IPS-20b (cell line): ENCODE results near the gene ZDHHC19.
"Not testable (repeated sequence)": the region's sequence is repeated elsewhere in the genome, so short reads cannot be mapped to it uniquely, and the experiment has no call there.

Experiments
- H3K27ac ChIP-seq: one replicate; pipeline ENCODE4 v1.5.1; 2013; ENCODE audit warnings: low read length
- H3K27me3 ChIP-seq: 2 replicates; pipeline ENCODE4 v1.6.1; 2013; ENCODE audit warnings: mild to moderate bottlenecking, low read length, inconsistent platforms; ENCODE audit not compliant: insufficient read depth
- H3K36me3 ChIP-seq: 2 replicates; pipeline ENCODE4 v1.6.1; 2013; ENCODE audit warnings: low read depth, mild to moderate bottlenecking, inconsistent platforms, low read length, moderate library complexity; ENCODE audit not compliant: insufficient read depth
- H3K4me1 ChIP-seq: 2 replicates; pipeline ENCODE4 v1.6.1; 2013; ENCODE audit warnings: mild to moderate bottlenecking, control low read depth, inconsistent platforms, low read length, moderate library complexity; ENCODE audit not compliant: insufficient read depth
- H3K4me3 ChIP-seq: 2 replicates; pipeline ENCODE4 v1.5.1; 2013; ENCODE audit warnings: mild to moderate bottlenecking, low read length, inconsistent platforms
- H3K9ac ChIP-seq: 2 replicates; pipeline ENCODE4 v1.6.1; 2013; ENCODE audit warnings: low read depth, mild to moderate bottlenecking, inconsistent platforms, low read length, moderate library complexity
- H3K9me3 ChIP-seq: 2 replicates; pipeline ENCODE4 v1.6.1; 2013; ENCODE audit warnings: mild to moderate bottlenecking, low read depth, low read length, inconsistent platforms; ENCODE audit not compliant: insufficient read depth

ZDHHC19 gene, protein sequence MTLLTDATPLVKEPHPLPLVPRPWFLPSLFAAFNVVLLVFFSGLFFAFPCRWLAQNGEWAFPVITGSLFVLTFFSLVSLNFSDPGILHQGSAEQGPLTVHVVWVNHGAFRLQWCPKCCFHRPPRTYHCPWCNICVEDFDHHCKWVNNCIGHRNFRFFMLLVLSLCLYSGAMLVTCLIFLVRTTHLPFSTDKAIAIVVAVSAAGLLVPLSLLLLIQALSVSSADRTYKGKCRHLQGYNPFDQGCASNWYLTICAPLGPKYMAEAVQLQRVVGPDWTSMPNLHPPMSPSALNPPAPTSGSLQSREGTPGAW

DNA sequence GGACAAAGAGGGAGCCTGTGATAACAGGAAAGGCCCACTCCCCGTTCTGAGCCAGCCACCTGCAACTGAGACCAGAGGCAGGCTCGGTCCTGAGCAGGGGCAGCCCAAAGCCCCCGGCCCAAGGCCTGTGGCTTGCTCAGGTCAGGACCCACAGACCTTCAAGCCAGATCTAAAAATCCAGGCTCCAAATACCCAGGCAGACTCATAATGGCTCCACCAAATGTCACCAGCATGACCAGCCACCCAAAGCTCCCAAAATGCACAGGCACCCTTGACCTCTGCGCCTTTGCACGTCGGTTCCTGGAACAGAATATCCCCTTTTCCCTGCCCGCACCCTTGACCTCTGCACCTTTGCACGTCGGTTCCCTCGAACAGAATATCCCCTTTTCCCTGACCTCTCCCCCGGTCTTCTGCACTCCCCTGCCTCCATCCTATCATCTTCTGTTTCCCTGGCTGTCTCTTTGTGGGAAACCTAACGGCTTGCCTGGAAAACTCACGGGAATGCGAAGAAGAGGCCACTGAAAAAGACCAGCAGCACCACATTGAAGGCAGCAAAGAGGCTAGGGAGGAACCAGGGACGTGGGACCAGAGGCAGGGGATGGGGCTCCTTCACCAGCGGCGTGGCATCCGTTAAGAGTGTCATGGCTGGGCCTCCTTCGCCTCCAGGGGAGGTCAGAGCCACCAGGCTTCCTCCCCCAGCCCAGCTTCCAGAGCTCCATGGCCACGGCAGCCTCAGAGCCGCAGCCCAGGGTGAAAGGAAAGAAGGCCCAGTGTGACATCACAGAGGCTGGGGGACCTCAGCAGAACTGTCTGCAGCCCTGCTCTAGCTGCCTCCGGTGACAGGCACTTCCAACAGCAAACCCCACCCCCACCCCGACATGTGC is at the start of gene ZDHHC19:
ZDHHC19 (minus strand) TSS at position 728 of the 884 bp plus-strand sequence; CDS start at position 643, 85 bp downstream.
- peaks cover 19% of the 10 kb centered on the region for H3K27me3 ChIP-seq
- H3K36me3 ChIP-seq: no peaks in the 10 kb centered on the region
- no peak within 1 kb of the TSS for H3K4me3 ChIP-seq
- H3K27ac ChIP-seq: no peak within 1 kb of the TSS
- no peak within 1 kb of the TSS for H3K9ac ChIP-seq
- H3K4me1 ChIP-seq: peaks cover 3% of the 10 kb centered on the region; the same call in 1 of the 2 replicates
- no peaks in the 10 kb centered on the region for H3K9me3 ChIP-seq

DNA sequence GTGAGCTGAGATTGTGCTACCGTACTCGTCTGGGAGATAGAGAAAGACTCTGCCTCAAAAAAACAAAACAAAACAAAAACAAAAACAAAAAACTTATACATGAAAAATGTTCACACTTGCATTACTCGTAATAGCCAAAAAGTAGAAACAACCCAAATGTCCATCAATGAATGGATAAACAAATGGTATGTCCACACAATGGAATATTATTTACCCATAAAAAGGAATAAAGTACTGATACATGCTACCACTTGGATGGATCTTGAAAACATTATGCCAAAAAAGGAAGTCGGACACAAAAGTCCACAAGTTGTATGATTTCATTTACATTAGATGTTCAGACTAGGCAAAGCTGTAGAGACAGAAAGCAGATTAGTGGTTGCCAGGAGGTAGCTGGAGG is 49.6 kb upstream of the ZDHHC19 start:
- Histone ChIP-seq H3K4me3 (no peak overlapping the region), H3K4me1 (peaks cover 13% of the 10 kb centered on the region), H3K27ac (no peak overlapping the region), H3K9ac (no peak overlapping the region), H3K9me3 (no peaks in the 10 kb centered on the region), H3K36me3 (peaks cover 13% of the 10 kb centered on the region; the same call in 1 of the 2 replicates), H3K27me3 (no peaks in the 10 kb centered on the region)

DNA sequence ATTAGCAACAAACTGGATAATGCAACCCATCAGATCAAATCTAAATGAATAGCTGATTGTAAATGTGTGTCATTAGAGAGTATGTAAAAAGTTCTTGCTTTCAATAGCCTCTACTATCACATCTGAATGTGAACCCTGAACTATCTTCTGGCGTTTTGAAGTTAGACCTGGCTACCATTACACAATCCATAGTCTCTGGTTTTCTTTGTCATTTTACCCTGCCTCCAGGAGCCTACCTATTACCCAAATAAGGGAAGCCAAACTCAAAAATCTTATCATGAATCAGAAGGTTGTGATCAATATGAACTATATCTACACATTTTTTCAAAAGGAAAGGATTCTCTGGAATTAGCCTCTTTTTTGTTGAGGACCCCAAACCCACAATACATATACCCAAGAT is 44.6 kb upstream of the ZDHHC19 start:
- Histone ChIP-seq H3K27me3 (no peaks in the 10 kb centered on the region), H3K9me3 (no peaks in the 10 kb centered on the region), H3K9ac (no peak overlapping the region), H3K4me1 (no peaks in the 10 kb centered on the region), H3K27ac (no peak overlapping the region), H3K4me3 (no peak overlapping the region), H3K36me3 (peaks cover 9% of the 10 kb centered on the region; the same call in 1 of the 2 replicates)

DNA sequence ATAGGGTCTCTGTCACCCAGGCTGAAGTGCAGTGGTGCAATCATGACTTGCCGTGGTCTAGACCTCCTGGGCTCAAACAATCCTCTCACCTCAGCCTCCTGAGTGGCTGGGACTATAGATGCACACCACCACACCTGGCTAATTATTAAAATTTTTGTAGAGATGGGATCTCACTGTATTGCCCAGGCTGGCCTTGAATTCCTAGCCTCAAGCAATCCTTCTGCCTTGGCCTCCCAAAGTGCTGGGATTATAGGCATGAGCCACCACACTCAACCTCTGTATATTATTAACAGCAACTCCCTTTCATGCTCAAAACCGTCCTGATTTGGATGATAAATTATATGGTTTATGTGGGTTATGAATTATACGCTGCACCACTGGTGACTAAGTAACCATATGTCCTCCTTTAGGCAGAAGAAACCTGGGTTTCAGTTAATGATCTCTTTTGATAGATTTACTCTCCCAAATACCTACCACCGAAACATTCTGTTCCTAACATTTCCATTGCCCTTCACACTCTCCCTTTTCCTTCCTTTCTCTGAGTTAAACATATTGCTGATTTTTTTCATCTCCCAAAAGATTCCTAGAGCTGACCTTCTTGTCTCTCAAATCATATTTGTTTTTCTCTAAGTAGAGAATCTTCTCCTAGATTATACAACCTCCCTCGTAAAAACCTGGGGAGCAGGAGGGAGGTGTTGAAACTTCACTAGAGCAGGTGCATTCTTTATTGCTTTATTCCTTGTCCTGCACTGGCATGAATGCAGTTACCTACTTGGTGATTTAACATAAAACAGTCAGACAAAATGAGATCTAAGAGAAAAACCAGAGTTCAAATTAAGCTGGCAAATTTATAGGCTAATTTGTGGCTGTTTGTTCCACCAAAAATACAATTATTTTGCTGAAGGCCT is 43.4 kb upstream of the ZDHHC19 start:
- H3K27ac ChIP-seq: no peak overlapping the region
- H3K4me1 ChIP-seq: no peaks in the 10 kb centered on the region
- H3K27me3 ChIP-seq: no peaks in the 10 kb centered on the region
- H3K9me3 ChIP-seq: no peaks in the 10 kb centered on the region
- H3K36me3 ChIP-seq: peaks cover 9% of the 10 kb centered on the region; the same call in 1 of the 2 replicates
- H3K9ac ChIP-seq: no peak overlapping the region
- H3K4me3 ChIP-seq: no peak overlapping the region

DNA sequence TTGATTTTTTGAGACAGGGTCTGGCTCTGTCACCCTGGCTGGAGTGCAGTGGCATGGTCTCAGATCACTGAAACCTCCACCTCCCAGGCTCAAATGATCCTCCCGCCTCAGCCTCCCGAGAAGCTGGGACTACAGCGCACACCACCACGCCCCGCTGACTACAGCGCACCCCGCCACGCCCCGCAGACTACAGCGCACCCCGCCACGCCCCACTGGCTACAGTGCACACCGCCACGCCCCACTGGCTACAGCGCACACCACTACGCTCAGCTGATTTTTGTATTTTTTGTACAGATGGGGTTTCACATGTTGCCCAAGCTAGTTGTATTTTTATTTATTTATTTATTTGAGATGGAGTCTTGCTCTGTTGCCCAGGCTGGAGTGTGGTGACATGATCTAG is 40.7 kb upstream of the ZDHHC19 start:
- Histone ChIP-seq H3K4me1 (no peaks in the 10 kb centered on the region), H3K36me3 (peaks cover 14% of the 10 kb centered on the region)

DNA sequence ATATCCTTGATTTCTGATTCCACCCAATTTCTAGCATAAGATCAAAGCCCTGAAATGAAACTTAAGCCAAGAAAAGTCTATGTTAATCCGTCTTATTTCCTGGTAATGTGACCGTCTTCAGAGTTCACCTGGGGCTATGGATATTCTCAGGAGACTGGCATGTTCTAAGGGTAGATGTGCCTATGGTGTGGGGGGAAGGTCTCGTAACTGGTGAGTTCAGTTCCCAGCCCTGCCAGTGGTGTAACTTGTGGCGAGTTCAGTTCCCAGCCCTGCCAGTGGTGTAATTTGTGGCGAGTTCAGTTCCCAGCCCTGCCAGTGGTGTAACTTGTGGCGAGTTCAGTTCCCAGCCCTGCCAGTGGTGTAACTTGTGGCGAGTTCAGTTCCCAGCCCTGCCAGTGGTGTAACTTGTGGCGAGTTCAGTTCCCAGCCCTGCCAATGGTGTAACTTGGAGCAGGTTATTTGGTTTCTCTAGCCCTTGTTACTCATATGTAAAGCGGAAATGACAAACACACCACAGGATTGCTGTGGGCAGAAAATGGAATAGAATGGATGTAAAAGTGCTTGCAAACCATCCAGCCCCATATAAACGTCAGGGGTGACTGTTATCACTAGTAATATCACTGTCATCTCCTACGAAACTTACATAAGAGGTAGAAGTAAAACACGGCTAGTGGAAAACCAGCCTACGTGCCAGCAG is 35.6 kb upstream of the ZDHHC19 start:
- Histone ChIP-seq H3K9ac (no peak overlapping the region), H3K4me3 (no peak overlapping the region), H3K4me1 (no peaks in the 10 kb centered on the region), H3K9me3 (no peaks in the 10 kb centered on the region), H3K27me3 (no peaks in the 10 kb centered on the region), H3K36me3 (peaks cover 31% of the 10 kb centered on the region), H3K27ac (no peak overlapping the region)

More for the DNA sequence above, 40.7 kb upstream of the ZDHHC19 start:
- Histone ChIP-seq H3K4me3 (no peak overlapping the region), H3K9me3 (no peaks in the 10 kb centered on the region), H3K27me3 (no peaks in the 10 kb centered on the region), H3K27ac (no peak overlapping the region), H3K9ac (no peak overlapping the region)

DNA sequence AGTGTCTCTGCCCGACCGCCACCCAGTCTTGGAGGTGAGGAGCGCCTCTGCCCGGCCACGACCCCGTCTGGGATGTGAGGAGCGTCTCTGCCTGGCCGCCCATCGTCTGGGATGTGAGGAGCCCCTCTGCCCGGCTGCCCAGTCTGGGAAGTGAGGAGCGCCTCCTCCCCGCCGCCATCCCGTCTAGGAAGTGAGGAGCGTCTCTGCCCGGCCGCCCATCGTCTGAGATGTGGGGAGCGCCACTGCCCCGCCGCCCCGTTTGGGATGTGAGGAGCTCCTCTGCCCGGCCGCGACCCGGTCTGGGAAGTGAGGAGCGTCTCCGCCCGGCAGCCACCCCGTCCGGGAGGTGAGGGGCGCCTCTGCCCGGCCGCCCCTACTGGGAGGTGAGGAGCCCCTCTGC is 33.0 kb upstream of the ZDHHC19 start:
- H3K27ac ChIP-seq, H3K4me3 ChIP-seq, H3K9ac ChIP-seq, H3K4me1 ChIP-seq, H3K9me3 ChIP-seq, H3K27me3 ChIP-seq: not testable (repeated sequence)
- H3K36me3 ChIP-seq: peaks cover 45% of the 10 kb centered on the region

DNA sequence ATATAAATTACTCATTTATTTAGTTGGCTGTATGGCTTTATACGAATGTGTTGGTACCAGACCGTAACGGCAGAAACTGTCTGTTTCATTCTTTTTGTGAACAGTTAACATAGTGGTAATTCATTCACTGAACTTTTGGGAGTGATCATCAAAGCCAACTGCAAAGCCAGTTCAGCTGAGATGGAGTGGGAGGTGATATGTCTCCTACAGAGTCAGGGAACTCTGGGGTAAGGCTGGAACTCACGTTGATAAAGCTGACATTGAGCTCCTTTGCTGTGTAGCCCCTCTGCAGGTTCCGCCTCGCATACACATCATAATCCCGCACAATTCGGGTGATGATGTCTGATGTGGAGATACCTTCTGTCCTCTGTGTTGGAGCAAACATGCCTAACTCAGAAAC is 30.5 kb upstream of the ZDHHC19 start:
- Histone ChIP-seq H3K36me3 (peaks cover 47% of the 10 kb centered on the region), H3K9ac (no peak overlapping the region), H3K4me3 (no peak overlapping the region), H3K27ac (no peak overlapping the region), H3K9me3 (no peaks in the 10 kb centered on the region), H3K27me3 (no peaks in the 10 kb centered on the region), H3K4me1 (no peaks in the 10 kb centered on the region)

DNA sequence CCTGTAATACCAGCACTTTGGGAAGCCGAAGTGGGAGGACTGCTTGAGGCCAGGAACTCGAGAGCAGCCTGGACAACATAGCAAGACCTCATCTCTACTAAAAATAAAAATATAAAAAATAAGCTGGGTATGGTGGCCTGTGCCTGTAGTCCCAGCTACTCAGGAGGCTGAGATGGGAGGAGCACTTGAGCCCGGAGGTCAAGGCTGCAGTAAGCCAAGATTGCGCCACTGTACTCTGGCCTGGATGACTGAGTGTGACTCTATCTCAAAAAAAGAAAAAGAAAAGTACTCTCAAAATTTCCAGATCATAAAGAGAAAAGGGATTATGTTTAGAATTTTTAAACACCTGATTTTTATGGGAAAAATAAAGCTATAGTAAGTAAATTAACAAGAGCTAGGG is 29.2 kb upstream of the ZDHHC19 start:
- Histone ChIP-seq H3K27me3 (no peaks in the 10 kb centered on the region), H3K9ac (no peak overlapping the region), H3K9me3 (no peaks in the 10 kb centered on the region), H3K27ac (no peak overlapping the region), H3K36me3 (peaks cover 39% of the 10 kb centered on the region), H3K4me3 (no peak overlapping the region), H3K4me1 (no peaks in the 10 kb centered on the region)

DNA sequence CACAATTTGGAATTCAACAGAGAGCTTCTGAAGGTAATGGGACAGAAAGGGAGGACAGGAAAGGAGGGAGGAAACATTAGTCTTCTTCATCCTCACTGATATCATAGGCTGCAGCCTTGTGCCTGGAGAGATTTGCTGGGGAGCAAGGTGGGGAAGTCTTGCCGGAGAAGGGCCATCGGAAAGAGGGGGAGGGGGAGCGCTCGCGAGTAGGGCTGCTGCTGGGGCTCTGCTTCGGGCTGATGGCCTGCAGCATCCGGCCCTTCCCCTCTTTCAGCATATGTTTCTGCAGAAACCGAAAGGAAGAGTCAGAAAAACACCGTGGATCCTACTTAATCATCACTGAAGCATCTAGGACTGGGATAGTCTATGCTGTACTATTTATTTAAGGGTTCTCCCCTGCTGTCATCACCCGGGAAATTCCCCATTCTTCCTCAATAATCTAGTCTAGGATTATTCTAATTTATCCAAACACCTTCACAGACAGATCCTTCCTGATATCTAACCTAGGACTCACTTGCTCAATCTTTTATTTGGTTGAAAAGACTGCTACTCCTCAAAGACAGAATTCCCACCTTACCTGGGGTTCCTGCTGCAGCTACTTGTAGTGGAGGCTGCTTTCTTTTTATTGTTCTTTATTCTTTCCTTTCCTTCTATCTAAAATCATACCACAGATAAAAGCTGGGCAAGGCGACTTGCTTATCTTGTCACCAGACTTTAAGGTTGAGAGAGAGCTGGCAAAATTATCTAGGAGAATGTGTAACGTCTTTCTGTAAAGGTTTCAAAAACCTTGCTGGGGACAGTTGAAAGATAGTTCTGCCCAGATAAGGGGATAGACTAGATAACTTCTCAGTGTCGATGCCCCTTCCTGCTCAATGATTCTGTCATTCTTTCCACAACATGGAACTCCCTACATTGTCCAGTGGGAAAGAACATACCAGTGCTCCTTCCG is 27.7 kb upstream of the ZDHHC19 start:
- H3K4me1 ChIP-seq: no peaks in the 10 kb centered on the region
- H3K9me3 ChIP-seq: no peaks in the 10 kb centered on the region
- no peak overlapping the region; the same call in 1 of the 2 replicates for H3K9ac ChIP-seq
- no peaks in the 10 kb centered on the region for H3K27me3 ChIP-seq
- peaks cover 39% of the 10 kb centered on the region for H3K36me3 ChIP-seq
- no peak overlapping the region for H3K4me3 ChIP-seq
- H3K27ac ChIP-seq: no peak overlapping the region
